Ascending aorta (tissue), 2 donors: ENCODE results near the gene AOAH. TPM values are rescaled to one million over a fixed set of nuclear protein-coding genes. Genes with fewer than 3 reads are reported as not detected.

Source experiments
- DNase-seq, 2 donors: peaks; one replicate each; pipeline ENCODE4 v3.0.0-alpha.2; 2019; ENCODE audit warnings: low spot score in 2 of 2
- H3K27ac ChIP-seq, 2 donors: fragments of 200-600 bp; sonication (generic); one replicate each; pipeline ENCODE4 v1.5.1; 2016 to 2017; ENCODE audit warnings: mild to moderate bottlenecking in 1 of 2
- H3K27me3 ChIP-seq: fragments of 200-600 bp; sonication (generic); one replicate; pipeline ENCODE4 v1.5.1; 2017
- H3K36me3 ChIP-seq, 2 donors: fragments of 200-600 bp; sonication (generic); one replicate each; pipeline ENCODE4 v1.5.1; 2016
- H3K4me1 ChIP-seq, 2 donors: fragments of 200-600 bp; sonication (generic); one replicate each; pipeline ENCODE4 v1.5.1; 2016 to 2017; ENCODE audit warnings: mild to moderate bottlenecking in 1 of 2
- H3K4me3 ChIP-seq, 2 donors: fragments of 200-600 bp; sonication (generic); one replicate each; pipeline ENCODE4 v1.5.1; 2016 to 2017; ENCODE audit warnings: mild to moderate bottlenecking in 1 of 2
- H3K9me3 ChIP-seq, 2 donors: fragments of 200-600 bp; sonication (generic); one replicate each; pipeline ENCODE4 v1.5.1; 2016
- intact Hi-C: fragments of 100-400 bp; cut with DNase I; formaldehyde crosslinking; loops from one replicate; pipeline ENCODE4 v1.15.1; 2023
- total RNA-seq: library from RNA; depleted of rRNA; stranded (reverse); fragments of >200 nt; gene quantifications from one replicate; pipeline ENCODE4 v1.1.0, GENCODE V29; 2016
- TF ChIP-seq, protein P1 (sequence below), 3 experiments: fragments of 200-600 bp in 2 of 3; fragments of 450-650 bp in 1 of 3; sonication (generic) in 2 of 3; IDR thresholded peaks; one replicate each; pipeline ENCODE4 v1.5.1; 2016 to 2019; ENCODE audit warnings: antibody characterized with exemption in 3 of 3, mild to moderate bottlenecking in 1 of 3, moderate library complexity in 1 of 3

The AOAH gene
- total RNA-seq, 1 donor from 2014 or later, result 0.75 TPM

DNA sequence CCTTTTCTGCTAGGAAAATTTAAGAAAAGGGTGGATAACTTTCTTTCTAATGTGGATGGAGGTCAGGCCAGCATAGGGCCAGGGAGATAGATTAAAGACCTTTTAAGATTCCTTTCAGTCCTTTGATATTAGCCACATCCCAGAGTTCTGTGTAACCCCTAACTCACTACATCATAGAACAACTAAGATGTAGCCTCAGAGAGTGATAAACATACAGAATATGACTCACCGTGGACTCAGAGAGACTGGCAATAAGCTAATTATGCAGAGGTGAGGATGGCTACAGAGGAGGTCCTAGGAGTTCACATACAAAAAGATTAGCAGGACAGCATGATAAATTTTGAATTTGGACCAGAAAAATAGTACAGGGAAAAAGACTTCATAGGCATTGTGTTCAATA is 141.0 kb downstream of the AOAH start:
- intact Hi-C loops, result no loop called here
- no peaks in the 10 kb centered on the region for H3K9me3 ChIP-seq
- no peak for DNase-seq
- H3K4me3 ChIP-seq, result no peak overlapping the region
- H3K4me1 ChIP-seq, result no peaks in the 10 kb centered on the region
- no peak overlapping the region for H3K27ac ChIP-seq
- no peaks in the 10 kb centered on the region for H3K36me3 ChIP-seq
- no peaks in the 10 kb centered on the region for H3K27me3 ChIP-seq
- TF ChIP-seq, protein P1, sequence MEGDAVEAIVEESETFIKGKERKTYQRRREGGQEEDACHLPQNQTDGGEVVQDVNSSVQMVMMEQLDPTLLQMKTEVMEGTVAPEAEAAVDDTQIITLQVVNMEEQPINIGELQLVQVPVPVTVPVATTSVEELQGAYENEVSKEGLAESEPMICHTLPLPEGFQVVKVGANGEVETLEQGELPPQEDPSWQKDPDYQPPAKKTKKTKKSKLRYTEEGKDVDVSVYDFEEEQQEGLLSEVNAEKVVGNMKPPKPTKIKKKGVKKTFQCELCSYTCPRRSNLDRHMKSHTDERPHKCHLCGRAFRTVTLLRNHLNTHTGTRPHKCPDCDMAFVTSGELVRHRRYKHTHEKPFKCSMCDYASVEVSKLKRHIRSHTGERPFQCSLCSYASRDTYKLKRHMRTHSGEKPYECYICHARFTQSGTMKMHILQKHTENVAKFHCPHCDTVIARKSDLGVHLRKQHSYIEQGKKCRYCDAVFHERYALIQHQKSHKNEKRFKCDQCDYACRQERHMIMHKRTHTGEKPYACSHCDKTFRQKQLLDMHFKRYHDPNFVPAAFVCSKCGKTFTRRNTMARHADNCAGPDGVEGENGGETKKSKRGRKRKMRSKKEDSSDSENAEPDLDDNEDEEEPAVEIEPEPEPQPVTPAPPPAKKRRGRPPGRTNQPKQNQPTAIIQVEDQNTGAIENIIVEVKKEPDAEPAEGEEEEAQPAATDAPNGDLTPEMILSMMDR (IDR thresholded peaks at IDR 0.05), result no peak

DNA sequence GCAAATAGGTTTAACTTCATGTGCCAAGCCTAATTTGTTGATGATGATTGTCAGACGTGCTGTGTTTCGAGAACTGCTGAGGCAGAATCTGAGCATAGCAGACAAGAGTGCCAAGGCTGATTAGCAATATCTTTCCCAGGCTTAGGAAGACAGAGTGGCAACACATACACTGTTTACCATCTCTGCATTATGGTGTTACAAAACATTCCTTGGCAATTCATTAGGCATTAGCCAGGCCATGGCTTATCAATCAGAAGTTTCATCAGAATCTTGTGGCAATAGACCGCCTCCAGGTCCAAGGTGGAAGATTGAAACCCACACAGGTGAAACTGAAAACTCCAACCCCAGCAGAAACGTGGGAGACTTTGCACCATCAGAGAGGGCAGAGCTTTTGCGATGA is 148.5 kb downstream of the AOAH start:
- no peak for DNase-seq

DNA sequence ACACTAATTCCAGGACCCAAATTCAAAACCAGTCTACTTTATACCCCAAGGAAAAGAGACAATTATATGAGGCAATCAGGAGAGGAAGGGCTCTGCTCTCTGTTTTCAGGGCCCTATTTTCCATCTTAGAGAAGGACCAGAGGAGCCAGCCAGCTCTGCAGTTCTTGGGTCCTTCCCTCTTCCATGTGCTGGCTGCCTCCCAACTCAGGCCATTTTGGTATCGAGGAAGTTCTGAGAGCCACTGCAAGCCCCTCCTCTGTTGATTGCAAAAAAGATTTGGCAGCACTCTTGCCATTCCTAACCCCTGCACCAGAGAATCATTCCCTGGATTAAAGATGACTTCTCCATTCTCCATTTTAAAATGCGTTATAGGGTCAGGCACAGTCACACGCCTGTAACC is 151.2 kb downstream of the AOAH start:
- no peak overlapping the region for H3K27ac ChIP-seq
- no peaks in the 10 kb centered on the region for H3K9me3 ChIP-seq
- TF ChIP-seq, protein P1 (IDR thresholded peaks at IDR 0.05), result no peak
- no peak for DNase-seq
- H3K4me3 ChIP-seq, result no peak overlapping the region
- no peaks in the 10 kb centered on the region for H3K36me3 ChIP-seq
- no peaks in the 10 kb centered on the region for H3K4me1 ChIP-seq
- intact Hi-C loops, result no loop called here
- H3K27me3 ChIP-seq, result no peaks in the 10 kb centered on the region

More for the DNA sequence above, 148.5 kb downstream of the AOAH start:
- Histone ChIP-seq H3K4me1 (no peaks in the 10 kb centered on the region), H3K4me3 (no peak overlapping the region), H3K9me3 (no peaks in the 10 kb centered on the region), H3K36me3 (no peaks in the 10 kb centered on the region), H3K27me3 (no peaks in the 10 kb centered on the region), H3K27ac (no peak overlapping the region)
- TF ChIP-seq, protein P1 (IDR thresholded peaks at IDR 0.05), result no peak
- intact Hi-C loops, result no loop called here

DNA sequence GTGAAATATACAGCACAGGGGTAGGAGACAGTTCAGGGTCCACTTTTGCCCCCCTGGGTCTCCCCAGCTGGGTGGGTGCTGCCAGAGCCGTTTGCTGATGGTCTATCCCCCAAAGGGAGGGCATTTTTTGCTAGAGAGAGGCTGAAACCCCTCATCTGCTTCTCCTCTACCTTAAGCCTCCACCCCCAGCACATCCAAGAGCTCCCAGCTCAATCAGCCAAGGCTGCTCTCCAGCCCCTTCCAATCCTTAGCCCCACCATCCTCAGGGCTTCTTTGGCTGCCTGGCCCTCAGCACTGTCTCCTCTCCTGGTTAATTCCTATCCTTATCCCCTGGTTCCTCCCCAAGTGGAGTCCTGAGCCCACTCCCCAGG is 153.1 kb downstream of the AOAH start:
- DNase-seq, result no peak
- Histone ChIP-seq H3K4me1 (no peaks in the 10 kb centered on the region), H3K27me3 (no peaks in the 10 kb centered on the region), H3K36me3 (no peaks in the 10 kb centered on the region), H3K27ac (no peak overlapping the region), H3K9me3 (no peaks in the 10 kb centered on the region), H3K4me3 (no peak overlapping the region)
- TF ChIP-seq, protein P1 (IDR thresholded peaks at IDR 0.05), result no peak
- intact Hi-C loops, result no loop called here

DNA sequence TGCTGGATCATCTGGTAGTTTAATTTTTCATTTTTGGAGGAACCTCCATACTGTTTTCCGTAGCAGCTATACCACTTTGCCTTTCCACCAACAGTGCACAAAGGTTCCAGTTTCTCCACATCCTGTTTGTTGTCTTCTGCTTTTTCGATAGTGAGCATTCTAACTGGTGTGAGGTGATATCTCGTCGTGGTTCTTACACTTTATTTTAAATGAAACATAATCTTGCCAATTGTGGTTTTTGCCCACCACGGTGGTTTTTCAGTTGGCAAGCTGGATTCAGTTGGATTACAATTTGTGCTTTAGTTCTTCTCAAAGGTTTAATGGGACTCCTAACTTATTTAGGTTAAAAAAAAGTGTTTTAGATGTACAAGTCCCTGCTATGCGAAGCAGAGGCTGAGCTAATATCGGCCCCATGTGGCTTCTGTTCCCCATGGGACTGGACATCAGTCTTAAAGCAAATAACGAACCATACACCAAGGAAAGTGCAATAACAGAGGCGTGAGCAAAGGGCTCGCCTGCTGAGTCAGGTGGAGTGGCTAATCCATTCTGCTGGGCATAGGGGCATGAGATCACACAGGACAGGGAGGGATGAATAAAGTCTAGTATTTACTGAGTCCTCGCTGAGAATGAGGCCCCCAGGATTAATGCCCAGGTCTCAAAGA is 153.6 kb downstream of the AOAH start:
- Histone ChIP-seq H3K9me3 (no peaks in the 10 kb centered on the region), H3K36me3 (no peaks in the 10 kb centered on the region), H3K27ac (no peak overlapping the region), H3K27me3 (no peaks in the 10 kb centered on the region), H3K4me3 (no peak overlapping the region), H3K4me1 (no peaks in the 10 kb centered on the region)
- intact Hi-C loops, result no loop called here
- no peak for DNase-seq
- TF ChIP-seq, protein P1 (IDR thresholded peaks at IDR 0.05), result no peak

DNA sequence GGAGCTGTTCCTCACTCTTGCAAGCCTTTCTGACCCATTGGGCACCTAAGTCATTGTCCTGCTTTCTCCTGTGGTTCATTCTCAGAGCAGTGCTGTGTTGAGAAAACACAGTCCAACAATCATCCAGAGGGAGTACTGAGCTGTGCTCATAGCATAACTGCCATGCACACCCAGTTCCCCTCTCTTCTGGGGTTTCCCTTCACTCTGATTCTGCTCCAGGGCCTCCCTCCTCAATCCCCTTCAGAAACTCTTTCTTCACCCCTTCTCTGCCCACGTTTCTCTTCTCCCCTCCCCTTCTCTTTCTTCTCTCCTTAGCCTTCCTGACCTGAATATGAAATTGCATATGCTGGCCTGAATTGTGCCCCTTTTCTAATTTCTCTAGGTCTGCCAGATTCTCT is 155.8 kb downstream of the AOAH start:
- DNase-seq, result no peak
- Histone ChIP-seq H3K27ac (no peak overlapping the region), H3K4me1 (no peaks in the 10 kb centered on the region), H3K9me3 (no peaks in the 10 kb centered on the region), H3K4me3 (no peak overlapping the region), H3K27me3 (no peaks in the 10 kb centered on the region), H3K36me3 (no peaks in the 10 kb centered on the region)
- intact Hi-C loops, result no loop called here
- TF ChIP-seq, protein P1 (IDR thresholded peaks at IDR 0.05), result no peak
